Measurements from ENCODE around the gene PLEKHS1. TPM values are rescaled to one million over a fixed set of nuclear protein-coding genes. Genes with fewer than 3 reads are reported as not detected.

Gene PLEKHS1
- total and polyA plus RNA-seq, 2 experiments from 2014 or later = 0.23 TPM; not detected in 1

DNA sequence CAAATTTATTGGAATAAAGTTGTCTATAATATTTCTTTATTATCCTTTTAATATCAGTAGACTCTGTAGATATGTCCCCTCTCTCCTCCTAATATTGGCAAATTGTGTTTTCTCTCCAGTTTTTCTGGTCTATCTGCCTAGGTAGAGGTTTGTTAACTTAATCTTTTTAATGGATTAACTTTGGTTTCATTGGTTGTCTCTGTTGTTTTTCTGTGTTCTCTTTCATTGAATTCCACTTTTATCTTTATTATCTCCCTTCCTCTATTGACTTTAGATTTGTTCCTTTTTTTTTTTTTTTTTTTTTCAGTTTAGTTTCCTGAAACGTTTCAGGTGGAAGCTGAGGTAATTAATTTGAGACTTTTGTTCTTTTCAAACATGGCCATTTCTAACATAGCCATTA lies 10.6 kb downstream of the PLEKHS1 start:
- H3K27me3 ChIP-seq = no peaks in the 10 kb centered on the region
- no peaks in the 10 kb centered on the region for H3K36me3 ChIP-seq (replicated peaks; ENCODE audit: insufficient read depth, low read depth)
- H3K9me2 ChIP-seq (replicated peaks; ENCODE audit: insufficient read depth) = no peaks in the 10 kb centered on the region
- peaks cover 4% of the 10 kb centered on the region for H3K9me3 ChIP-seq (ENCODE audit: low read depth)
- WGBS (ENCODE audit: low lambda C conversion rate, missing lambda C conversion rate) = 46% methylated on average over 1 of the region's 1 CpG
- DNase-seq (ENCODE audit: low spot score) = no peak
- H4K20me1 ChIP-seq (ENCODE audit: insufficient read depth, poor library complexity, severe bottlenecking) = no peaks in the 10 kb centered on the region
- no peak overlapping the region for H3K4me3 ChIP-seq
- no peak overlapping the region for H2AFZ ChIP-seq
- no peaks in the 10 kb centered on the region for H3K79me2 ChIP-seq
- no peak overlapping the region for H3K4me2 ChIP-seq
- no peaks in the 10 kb centered on the region for H3K4me1 ChIP-seq (ENCODE audit: insufficient read depth)
- H3K27ac ChIP-seq = no peak overlapping the region
- TF ChIP-seq EZH2phosphoT487 (IDR thresholded peaks at IDR 0.05; ENCODE audit: low read depth, severe bottlenecking, unreplicated experiment) = no peak
- TF ChIP-seq CTCF (IDR thresholded peaks at IDR 0.05; ENCODE audit: poor library complexity) = no peak
- no peak for TF ChIP-seq EZH2 (IDR thresholded peaks at IDR 0.05; ENCODE audit: borderline replicate concordance)

DNA sequence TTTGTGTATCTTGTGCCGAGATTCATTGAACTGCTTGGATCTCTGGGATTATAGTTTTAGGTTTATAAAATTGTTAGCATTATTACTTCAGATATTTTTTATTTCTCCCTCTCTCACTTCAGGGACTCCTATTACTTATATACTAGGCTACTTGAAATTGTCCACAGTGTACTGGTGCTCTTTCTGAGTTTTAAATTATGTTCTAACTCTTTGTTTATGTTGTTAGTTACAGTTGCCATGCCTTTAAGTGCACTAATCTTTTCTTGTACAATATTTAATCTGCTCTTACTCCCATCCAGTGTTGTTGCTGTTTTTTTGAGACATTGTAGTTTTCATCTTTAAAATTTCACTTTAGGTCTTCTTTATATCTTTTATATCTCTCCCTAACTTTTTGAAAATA lies 13.1 kb downstream of the PLEKHS1 start:
- 76% methylated on average over 1 of the region's 1 CpG for WGBS (ENCODE audit: low lambda C conversion rate, missing lambda C conversion rate)
- H3K4me2 ChIP-seq = no peak overlapping the region

DNA sequence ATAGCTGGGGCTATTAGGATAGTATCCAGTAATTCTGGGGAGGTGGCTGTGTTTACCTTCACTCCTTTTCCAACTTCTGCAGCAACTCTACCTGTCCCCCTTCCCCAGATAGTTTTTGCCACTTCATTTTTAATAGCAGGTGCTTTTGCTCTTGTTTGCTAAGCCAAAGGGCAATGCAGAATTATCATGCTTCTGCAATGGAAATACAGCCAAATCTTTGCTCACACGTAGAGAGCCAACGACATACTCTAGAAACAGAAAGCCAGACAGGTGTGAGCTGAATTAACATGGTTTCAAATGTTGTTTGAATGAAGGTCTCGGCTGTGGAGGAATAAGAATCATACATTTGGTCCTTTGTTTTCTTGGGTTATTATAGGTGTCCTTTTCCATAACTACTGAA lies 14.4 kb downstream of the PLEKHS1 start:
- no peaks in the 10 kb centered on the region for H3K4me1 ChIP-seq (ENCODE audit: insufficient read depth)
- no peak for DNase-seq (ENCODE audit: low spot score)
- H3K4me2 ChIP-seq = peak overlapping the region; percentile 42
- WGBS (ENCODE audit: low lambda C conversion rate, missing lambda C conversion rate) = 47% methylated on average over 3 of the region's 3 CpGs
- no peaks in the 10 kb centered on the region for H3K36me3 ChIP-seq (replicated peaks; ENCODE audit: insufficient read depth, low read depth)
- no peaks in the 10 kb centered on the region for H3K9me2 ChIP-seq (replicated peaks; ENCODE audit: insufficient read depth)
- H3K79me2 ChIP-seq = no peaks in the 10 kb centered on the region
- H3K4me3 ChIP-seq = no peak overlapping the region
- peaks cover 4% of the 10 kb centered on the region for H3K9me3 ChIP-seq (ENCODE audit: low read depth)
- TF ChIP-seq EZH2phosphoT487 (IDR thresholded peaks at IDR 0.05; ENCODE audit: low read depth, severe bottlenecking, unreplicated experiment) (no peak), EZH2 (IDR thresholded peaks at IDR 0.05; ENCODE audit: borderline replicate concordance) (no peak), CTCF (IDR thresholded peaks at IDR 0.05; ENCODE audit: poor library complexity) (no peak)
- H3K27me3 ChIP-seq = no peaks in the 10 kb centered on the region
- H3K27ac ChIP-seq = peak overlapping the region; percentile 17
- H2AFZ ChIP-seq = no peak overlapping the region
- no peaks in the 10 kb centered on the region for H4K20me1 ChIP-seq (ENCODE audit: insufficient read depth, poor library complexity, severe bottlenecking)

More for the DNA sequence above, 13.1 kb downstream of the PLEKHS1 start:
- Histone ChIP-seq H3K9me2 (replicated peaks; ENCODE audit: insufficient read depth) (no peaks in the 10 kb centered on the region), H3K4me1 (ENCODE audit: insufficient read depth) (no peaks in the 10 kb centered on the region), H3K36me3 (replicated peaks; ENCODE audit: insufficient read depth, low read depth) (no peaks in the 10 kb centered on the region), H3K79me2 (no peaks in the 10 kb centered on the region), H3K9me3 (ENCODE audit: low read depth) (peaks cover 4% of the 10 kb centered on the region), H2AFZ (no peak overlapping the region), H3K4me3 (no peak overlapping the region), H3K27ac (no peak overlapping the region), H3K27me3 (no peaks in the 10 kb centered on the region), H4K20me1 (ENCODE audit: insufficient read depth, poor library complexity, severe bottlenecking) (no peaks in the 10 kb centered on the region)
- DNase-seq (ENCODE audit: low spot score) = no peak
- no peak for TF ChIP-seq CTCF (IDR thresholded peaks at IDR 0.05; ENCODE audit: poor library complexity)
- no peak for TF ChIP-seq EZH2 (IDR thresholded peaks at IDR 0.05; ENCODE audit: borderline replicate concordance)
- TF ChIP-seq EZH2phosphoT487 (IDR thresholded peaks at IDR 0.05; ENCODE audit: low read depth, severe bottlenecking, unreplicated experiment) = no peak

- no peak overlapping the region for H3K4me3 ChIP-seq
- H3K79me2 ChIP-seq = no peaks in the 10 kb centered on the region
- no peak overlapping the region for H3K4me2 ChIP-seq
- H3K9me3 ChIP-seq (ENCODE audit: low read depth) = peaks cover 4% of the 10 kb centered on the region
- no peaks in the 10 kb centered on the region for H3K27me3 ChIP-seq
- 83% methylated on average over 2 of the region's 2 CpGs for WGBS (ENCODE audit: low lambda C conversion rate, missing lambda C conversion rate)
- no peak overlapping the region for H2AFZ ChIP-seq
- H3K27ac ChIP-seq = no peak overlapping the region
- no peak for TF ChIP-seq CTCF (IDR thresholded peaks at IDR 0.05; ENCODE audit: poor library complexity)
- no peak for TF ChIP-seq EZH2 (IDR thresholded peaks at IDR 0.05; ENCODE audit: borderline replicate concordance)
- TF ChIP-seq EZH2phosphoT487 (IDR thresholded peaks at IDR 0.05; ENCODE audit: low read depth, severe bottlenecking, unreplicated experiment) = no peak
- H4K20me1 ChIP-seq (ENCODE audit: insufficient read depth, poor library complexity, severe bottlenecking) = no peaks in the 10 kb centered on the region
- no peaks in the 10 kb centered on the region for H3K4me1 ChIP-seq (ENCODE audit: insufficient read depth)
- H3K36me3 ChIP-seq (replicated peaks; ENCODE audit: insufficient read depth, low read depth) = no peaks in the 10 kb centered on the region
- DNase-seq (ENCODE audit: low spot score) = no peak
- H3K9me2 ChIP-seq (replicated peaks; ENCODE audit: insufficient read depth) = no peaks in the 10 kb centered on the region
These were observed 15.7 kb downstream of the PLEKHS1 start for GRCh38 chr10:113767222-113767621.
